MM.1S (cell line): ENCODE measurements around the gene ACTR6.

Experiments used
- DNase-seq: peaks from one replicate; pipeline ENCODE4 v3.0.0-alpha.2; 2015
- H2AFZ ChIP-seq: fragments of 300-600 bp; sonication (generic); 2 replicates; pipeline ENCODE4 v1.6.0; 2016; ENCODE audit warnings: antibody characterized with exemption, low read length
- H3F3A ChIP-seq: fragments of 300-600 bp; sonication (generic); 2 replicates; pipeline ENCODE4 v1.6.1; 2016; ENCODE audit warnings: mild to moderate bottlenecking, antibody characterized with exemption, low read length, moderate library complexity, mixed read lengths; ENCODE audit not compliant: insufficient read depth
- H3K27ac ChIP-seq: fragments of 300-600 bp; sonication (generic); 2 replicates; pipeline ENCODE4 v1.5.1; 2016; ENCODE audit warnings: mild to moderate bottlenecking, low read length
- H3K27me3 ChIP-seq: fragments of 300-600 bp; sonication (generic); replicated peaks from 2 replicates; pipeline ENCODE4 v1.6.0; 2016; ENCODE audit warnings: low read length; ENCODE audit not compliant: insufficient read depth
- H3K36me3 ChIP-seq: fragments of 300-600 bp; sonication (generic); replicated peaks from 2 replicates; pipeline ENCODE4 v1.6.1; 2016; ENCODE audit warnings: mild to moderate bottlenecking, low read length, mixed read lengths; ENCODE audit not compliant: insufficient read depth
- H3K4me1 ChIP-seq: fragments of 300-600 bp; sonication (generic); 2 replicates; pipeline ENCODE4 v1.6.1; 2016; ENCODE audit warnings: low read length, mixed read lengths
- H3K4me2 ChIP-seq: fragments of 300-600 bp; sonication (generic); 2 replicates; pipeline ENCODE4 v1.6.0; 2016; ENCODE audit warnings: low read depth, low read length
- H3K4me3 ChIP-seq: fragments of 300-600 bp; sonication (generic); 2 replicates; pipeline ENCODE4 v1.5.1; 2016; ENCODE audit warnings: low read length, mixed read lengths
- H3K79me2 ChIP-seq: fragments of 300-600 bp; sonication (generic); 2 replicates; pipeline ENCODE4 v1.6.1; 2016; ENCODE audit warnings: mixed run types, low read length, mixed read lengths
- H3K9ac ChIP-seq: fragments of 300-600 bp; sonication (generic); 2 replicates; pipeline ENCODE4 v1.6.1; 2016; ENCODE audit warnings: low read length, mixed read lengths
- H3K9me2 ChIP-seq: fragments of 300-600 bp; sonication (generic); replicated peaks from 2 replicates; pipeline ENCODE4 v1.6.1; 2016; ENCODE audit warnings: mild to moderate bottlenecking, low read length, mixed read lengths; ENCODE audit not compliant: insufficient read depth
- H3K9me3 ChIP-seq: fragments of 300-600 bp; sonication (generic); replicated peaks from 2 replicates; pipeline ENCODE4 v1.6.1; 2016; ENCODE audit warnings: mild to moderate bottlenecking, low read length, mixed read lengths; ENCODE audit not compliant: insufficient read depth
- H4K20me1 ChIP-seq: fragments of 300-600 bp; sonication (generic); 2 replicates; pipeline ENCODE4 v1.6.1; 2016; ENCODE audit warnings: mild to moderate bottlenecking, low read length, moderate library complexity, mixed read lengths; ENCODE audit not compliant: insufficient read depth
- EZH2 ChIP-seq: fragments of 300-600 bp; sonication (generic); optimal IDR thresholded peaks from 2 replicates; pipeline ENCODE3; 2017; ENCODE audit warnings: low read depth, mild to moderate bottlenecking, antibody characterized with exemption, low read length, mixed read lengths
- EZH2phosphoT487 ChIP-seq: fragments of 300-600 bp; sonication (generic); IDR thresholded peaks from 2 replicates; pipeline ENCODE4 v1.6.1; 2018; ENCODE audit warnings: antibody characterized with exemption, low read length
- TF ChIP-seq, protein P1 (sequence below): fragments of 300-600 bp; sonication (generic); IDR thresholded peaks from 2 replicates; pipeline ENCODE4 v1.5.1; 2016; ENCODE audit warnings: antibody characterized with exemption, low read length, mixed read lengths

ACTR6 gene

DNA sequence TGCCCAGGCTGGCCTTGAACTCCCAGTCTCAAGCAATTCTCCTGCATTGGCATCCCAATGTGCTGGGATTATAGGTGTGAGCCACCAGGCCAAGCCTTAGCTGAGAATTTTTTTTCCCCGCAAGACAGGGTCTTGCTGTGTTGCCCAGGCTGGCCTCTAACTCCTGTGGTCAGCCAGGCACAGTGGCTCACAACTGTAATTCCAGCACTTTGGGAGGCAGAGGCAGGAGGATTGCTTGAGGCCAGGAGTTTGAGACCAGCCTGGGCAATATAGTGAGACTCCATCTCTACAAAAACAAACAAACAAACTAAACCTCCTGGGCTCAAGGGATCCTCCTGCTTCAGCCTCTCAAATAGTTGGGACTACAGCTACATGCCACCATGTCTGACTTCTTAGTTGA lies 39.0 kb downstream of the ACTR6 start:
- Histone ChIP-seq H2AFZ (no peak overlapping the region), H3K4me3 (no peak overlapping the region), H3K27ac (no peak overlapping the region), H3K9me2 (no peaks in the 10 kb centered on the region), H3K4me1 (no peaks in the 10 kb centered on the region), H3F3A (no peaks in the 10 kb centered on the region), H3K9me3 (no peaks in the 10 kb centered on the region), H3K79me2 (no peaks in the 10 kb centered on the region), H3K9ac (no peak overlapping the region), H4K20me1 (no peaks in the 10 kb centered on the region), H3K36me3 (no peaks in the 10 kb centered on the region), H3K4me2 (no peak overlapping the region), H3K27me3 (no peaks in the 10 kb centered on the region)
- no peak for DNase-seq
- TF ChIP-seq, protein P1, sequence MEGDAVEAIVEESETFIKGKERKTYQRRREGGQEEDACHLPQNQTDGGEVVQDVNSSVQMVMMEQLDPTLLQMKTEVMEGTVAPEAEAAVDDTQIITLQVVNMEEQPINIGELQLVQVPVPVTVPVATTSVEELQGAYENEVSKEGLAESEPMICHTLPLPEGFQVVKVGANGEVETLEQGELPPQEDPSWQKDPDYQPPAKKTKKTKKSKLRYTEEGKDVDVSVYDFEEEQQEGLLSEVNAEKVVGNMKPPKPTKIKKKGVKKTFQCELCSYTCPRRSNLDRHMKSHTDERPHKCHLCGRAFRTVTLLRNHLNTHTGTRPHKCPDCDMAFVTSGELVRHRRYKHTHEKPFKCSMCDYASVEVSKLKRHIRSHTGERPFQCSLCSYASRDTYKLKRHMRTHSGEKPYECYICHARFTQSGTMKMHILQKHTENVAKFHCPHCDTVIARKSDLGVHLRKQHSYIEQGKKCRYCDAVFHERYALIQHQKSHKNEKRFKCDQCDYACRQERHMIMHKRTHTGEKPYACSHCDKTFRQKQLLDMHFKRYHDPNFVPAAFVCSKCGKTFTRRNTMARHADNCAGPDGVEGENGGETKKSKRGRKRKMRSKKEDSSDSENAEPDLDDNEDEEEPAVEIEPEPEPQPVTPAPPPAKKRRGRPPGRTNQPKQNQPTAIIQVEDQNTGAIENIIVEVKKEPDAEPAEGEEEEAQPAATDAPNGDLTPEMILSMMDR, result no peak
- no peak for TF ChIP-seq EZH2
- TF ChIP-seq EZH2phosphoT487, result no peak

DNA sequence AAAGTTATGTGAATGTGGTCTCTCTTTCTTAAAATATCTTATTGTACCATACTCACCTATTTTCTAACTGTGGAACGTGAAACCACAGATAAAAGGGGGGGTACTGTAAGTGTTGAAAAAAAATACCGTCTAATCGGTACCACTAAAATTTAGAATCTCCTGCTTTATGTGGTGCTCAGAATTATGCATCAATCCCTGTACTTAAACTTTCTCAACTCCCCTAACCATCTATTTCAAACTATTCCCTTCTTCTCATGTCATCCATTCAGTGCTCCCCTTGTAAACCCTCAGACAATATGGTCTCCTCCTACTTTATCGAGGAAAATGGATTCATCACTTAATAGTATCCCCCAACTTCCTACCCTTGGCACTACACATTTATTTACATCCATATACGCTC lies 42.5 kb downstream of the ACTR6 start:
- no peaks in the 10 kb centered on the region for H3K79me2 ChIP-seq
- no peaks in the 10 kb centered on the region for H3F3A ChIP-seq
- TF ChIP-seq, protein P1, result no peak
- TF ChIP-seq EZH2 (no peak), EZH2phosphoT487 (no peak)
- no peak overlapping the region for H3K4me3 ChIP-seq
- no peak overlapping the region for H3K4me2 ChIP-seq
- H2AFZ ChIP-seq, result no peak overlapping the region
- H3K9ac ChIP-seq, result no peak overlapping the region
- H4K20me1 ChIP-seq, result no peaks in the 10 kb centered on the region
- no peaks in the 10 kb centered on the region for H3K36me3 ChIP-seq
- DNase-seq, result no peak
- H3K9me2 ChIP-seq, result no peaks in the 10 kb centered on the region
- no peak overlapping the region for H3K27ac ChIP-seq
- no peaks in the 10 kb centered on the region for H3K27me3 ChIP-seq
- H3K4me1 ChIP-seq, result no peaks in the 10 kb centered on the region
- no peaks in the 10 kb centered on the region for H3K9me3 ChIP-seq

DNA sequence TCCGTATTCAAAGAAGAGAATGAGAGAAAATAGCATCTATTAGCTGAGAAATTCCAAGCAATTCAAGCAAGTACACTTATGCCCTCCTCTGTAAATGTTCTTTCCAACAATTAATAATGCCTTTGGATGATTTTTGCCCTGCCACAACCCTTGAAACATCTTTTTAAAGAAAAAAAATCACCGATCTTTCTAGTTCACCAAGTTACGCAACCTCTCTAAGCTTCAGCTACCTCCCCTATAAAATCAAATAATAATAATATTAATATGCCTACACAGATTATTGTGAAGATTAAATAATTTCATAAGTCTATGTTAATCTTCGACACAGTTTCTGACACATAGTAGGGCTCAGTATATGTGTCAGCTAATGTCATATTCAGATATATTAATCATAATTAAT lies 47.1 kb downstream of the ACTR6 start:
- no peaks in the 10 kb centered on the region for H3K9me2 ChIP-seq
- TF ChIP-seq, protein P1, result no peak
- TF ChIP-seq EZH2 (no peak), EZH2phosphoT487 (no peak)
- DNase-seq, result no peak
- no peaks in the 10 kb centered on the region for H3K27me3 ChIP-seq
- H2AFZ ChIP-seq, result no peak overlapping the region
- H3K9ac ChIP-seq, result no peak overlapping the region
- H3K79me2 ChIP-seq, result no peaks in the 10 kb centered on the region
- no peaks in the 10 kb centered on the region for H3F3A ChIP-seq
- no peak overlapping the region for H3K4me2 ChIP-seq
- H3K4me1 ChIP-seq, result no peaks in the 10 kb centered on the region
- H3K27ac ChIP-seq, result no peak overlapping the region
- H3K4me3 ChIP-seq, result no peak overlapping the region
- no peaks in the 10 kb centered on the region for H4K20me1 ChIP-seq
- no peaks in the 10 kb centered on the region for H3K9me3 ChIP-seq
- no peaks in the 10 kb centered on the region for H3K36me3 ChIP-seq
